Suppressor macrophage treated with lipopolysaccharide for 1 hour (primary cell): ENCODE measurements around the gene RND1.
"Not testable (repeated sequence)": the region's sequence is repeated elsewhere in the genome, so short reads cannot be mapped to it uniquely, and the experiment has no call there.

Experiments used
- DNase-seq, 3 donors: peaks; one replicate each; pipeline ENCODE4 v3.0.0-alpha.2; 2020 to 2022

The RND1 gene

DNA sequence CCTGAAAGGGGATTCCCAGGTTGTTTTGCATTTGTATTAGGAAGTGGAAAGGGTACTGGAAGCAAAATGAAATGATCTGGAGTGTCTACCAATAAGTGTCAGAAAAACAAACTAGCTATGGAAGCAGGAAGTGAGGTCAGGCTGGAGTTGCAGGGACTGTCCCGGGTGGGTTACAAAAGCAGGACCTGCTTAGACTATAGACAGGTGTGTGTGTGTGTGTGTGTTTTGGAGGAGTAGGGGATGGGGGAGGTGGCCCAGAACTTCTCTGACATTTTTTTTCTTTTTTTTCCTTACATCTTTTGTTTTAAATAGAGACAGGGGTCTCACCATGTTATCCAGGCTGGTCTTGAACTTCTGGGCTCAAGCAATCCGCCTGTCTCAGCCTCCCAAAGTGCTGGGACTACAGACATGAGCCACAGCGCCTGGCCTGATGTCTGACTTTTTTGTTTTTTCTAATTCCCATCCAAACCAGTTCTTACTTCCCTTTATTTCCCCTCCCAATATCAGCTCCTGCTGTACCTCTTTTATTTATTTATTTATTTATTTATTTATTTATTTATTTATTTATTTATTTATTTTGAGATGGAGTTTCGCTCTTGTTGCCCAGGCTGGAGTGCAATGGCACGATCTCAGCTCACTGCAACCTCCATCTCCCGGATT is 512 bp upstream of the RND1 start:
- no peak for DNase-seq

DNA sequence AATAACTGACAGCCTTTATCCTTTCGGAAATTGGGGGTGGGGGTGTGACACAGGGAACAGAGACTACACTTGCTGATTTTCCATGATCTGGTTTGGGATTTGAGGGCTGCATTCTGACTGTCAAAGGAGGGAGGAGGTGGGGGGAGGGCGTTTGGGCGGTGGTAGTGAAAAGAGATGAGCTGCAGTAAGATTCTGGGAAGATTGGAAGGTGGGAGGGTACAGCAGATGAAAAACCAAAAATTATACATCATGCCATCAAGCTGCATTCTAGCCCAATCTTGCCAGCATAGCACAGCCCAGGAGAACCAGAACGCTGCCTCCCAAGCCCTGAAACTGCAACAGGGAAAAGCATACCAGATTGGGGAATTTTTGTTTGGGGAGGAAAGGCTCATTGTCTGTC is 2.4 kb downstream of the RND1 start:
- no peak for DNase-seq

DNA sequence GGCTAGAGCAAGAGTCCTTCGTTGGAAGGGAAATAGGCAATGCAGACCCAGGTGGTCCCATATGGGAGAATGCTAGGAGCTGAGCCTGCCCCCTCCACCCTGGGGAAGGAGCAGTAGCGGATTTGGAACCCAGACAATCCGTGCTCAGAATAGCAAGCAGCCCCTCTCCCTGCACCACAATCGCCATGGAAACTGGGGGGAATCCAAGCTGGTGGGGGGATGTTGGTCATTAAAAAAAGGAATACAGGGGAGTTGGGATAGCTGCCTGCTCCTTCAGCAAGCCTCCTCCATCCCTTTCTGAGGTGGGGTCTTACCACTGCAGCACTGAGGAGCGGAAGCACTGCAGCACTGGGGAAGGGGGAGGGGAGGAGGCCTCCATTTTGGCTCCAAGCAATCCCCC is 2.9 kb downstream of the RND1 start:
- DNase-seq = no peak

DNA sequence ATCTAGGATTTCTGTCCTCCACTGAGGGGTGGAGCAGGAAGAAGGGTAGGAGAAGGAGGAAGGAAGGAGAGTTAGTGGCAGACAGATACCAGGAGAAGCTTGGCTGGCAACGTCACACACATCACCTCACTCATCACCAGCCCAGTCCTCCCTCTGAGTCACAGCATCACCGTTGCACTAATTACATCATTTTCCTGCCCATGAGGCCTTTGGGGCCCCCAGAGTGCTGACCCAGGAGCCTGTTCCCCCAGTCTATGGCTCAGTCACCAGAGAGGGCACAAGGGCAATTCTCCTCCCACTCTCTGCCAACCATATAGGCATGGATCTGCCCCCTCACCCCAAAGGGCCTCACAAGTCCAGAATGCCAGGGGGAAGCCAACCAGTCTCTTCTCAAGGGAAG is 4.6 kb downstream of the RND1 start:
- peak in 1 of 3 donors; percentile 37 for DNase-seq

DNA sequence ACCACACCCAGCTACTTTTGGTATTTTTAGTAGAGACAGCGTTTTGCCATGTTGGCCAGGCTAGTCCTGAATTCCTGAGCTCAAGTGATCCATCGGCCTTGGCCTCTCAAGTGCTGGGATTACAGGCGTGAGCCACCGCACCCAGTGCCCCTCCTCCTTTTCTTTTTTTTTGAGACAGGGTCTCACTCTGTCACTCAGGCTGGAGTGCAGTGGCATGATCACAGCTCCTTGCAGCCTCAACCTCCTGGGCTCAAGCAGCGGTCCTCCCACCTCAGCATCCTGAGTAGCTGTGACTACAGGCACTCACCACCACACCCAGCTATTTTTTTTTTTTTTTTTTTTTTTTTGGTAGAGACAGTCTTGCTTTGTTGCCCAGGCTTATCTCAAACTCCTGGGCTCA is 5.4 kb downstream of the RND1 start:
- not testable (repeated sequence) for DNase-seq

- no peak for DNase-seq
Measured at GRCh38 chr12:48859607-48860006, 6.1 kb downstream of the RND1 start.

GRCh38 chr12:48858043-48858442 is 7.6 kb downstream of the RND1 start:
- no peak for DNase-seq

DNA sequence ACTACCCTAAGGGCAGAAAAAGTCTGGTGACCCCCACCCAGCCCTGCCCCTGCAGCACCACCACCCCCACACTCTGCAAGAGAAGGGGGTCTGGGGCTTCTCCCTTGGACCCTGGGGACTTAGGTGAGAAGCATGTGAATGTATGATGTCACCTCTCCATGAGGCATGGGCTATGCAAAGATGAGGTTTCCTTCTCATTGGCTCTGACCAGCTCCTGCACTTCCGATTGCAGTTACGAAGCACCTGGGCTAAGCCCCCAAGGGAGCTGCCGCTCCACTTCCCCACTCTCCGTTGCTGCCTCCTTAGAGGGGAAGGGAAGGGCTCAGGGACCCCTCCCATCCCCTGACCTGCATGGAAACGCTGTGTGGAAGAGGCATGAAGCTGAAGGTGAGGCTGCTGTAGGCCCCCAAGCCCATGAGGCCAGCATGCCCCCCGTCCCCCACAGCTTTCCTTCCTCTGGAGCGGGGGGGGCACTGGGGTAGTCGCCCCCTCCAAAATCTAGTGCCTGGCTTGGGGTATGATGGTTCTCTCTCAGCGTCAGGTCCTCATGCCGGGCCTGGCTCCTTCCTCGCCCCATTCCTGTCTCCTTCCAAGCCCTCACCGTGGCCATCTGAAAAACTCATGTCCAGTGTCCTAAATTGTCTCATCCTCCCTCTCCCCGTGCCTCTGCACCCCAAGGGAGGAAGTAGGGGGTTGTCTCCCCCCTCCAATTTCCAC is 8.2 kb downstream of the RND1 start:
- DNase-seq = no peak

DNA sequence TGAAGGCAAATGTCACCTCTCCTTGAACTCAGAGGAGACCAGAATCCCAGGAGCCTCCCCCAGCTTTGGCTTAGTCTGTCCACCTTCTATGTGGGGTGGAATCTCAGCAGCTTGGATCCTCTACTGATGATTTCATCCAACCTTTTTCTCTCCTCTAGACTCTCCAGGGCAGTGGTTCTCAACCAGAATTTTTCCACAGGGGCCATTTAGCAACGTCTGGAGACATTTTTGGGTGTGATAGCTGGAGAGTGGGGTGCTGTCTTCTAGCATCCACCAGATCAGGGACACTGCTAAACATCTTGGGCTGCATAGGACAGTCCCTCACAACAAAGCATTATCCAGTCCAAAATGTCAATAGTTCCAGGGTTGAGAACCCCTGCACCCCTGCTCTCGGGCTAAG is 9.3 kb downstream of the RND1 start:
- DNase-seq = peak in 1 of 3 donors; percentile 18

- DNase-seq = not testable (repeated sequence)
Measured at GRCh38 chr12:48854932-48855331, 10.7 kb downstream of the RND1 start.

- no peak for DNase-seq
Measured at GRCh38 chr12:48854488-48854887, 11.2 kb downstream of the RND1 start.

GRCh38 chr12:48852734-48853688 is 12.7 kb downstream of the RND1 start:
- DNase-seq = peak; percentile 88 to 95 (median 93)

DNA sequence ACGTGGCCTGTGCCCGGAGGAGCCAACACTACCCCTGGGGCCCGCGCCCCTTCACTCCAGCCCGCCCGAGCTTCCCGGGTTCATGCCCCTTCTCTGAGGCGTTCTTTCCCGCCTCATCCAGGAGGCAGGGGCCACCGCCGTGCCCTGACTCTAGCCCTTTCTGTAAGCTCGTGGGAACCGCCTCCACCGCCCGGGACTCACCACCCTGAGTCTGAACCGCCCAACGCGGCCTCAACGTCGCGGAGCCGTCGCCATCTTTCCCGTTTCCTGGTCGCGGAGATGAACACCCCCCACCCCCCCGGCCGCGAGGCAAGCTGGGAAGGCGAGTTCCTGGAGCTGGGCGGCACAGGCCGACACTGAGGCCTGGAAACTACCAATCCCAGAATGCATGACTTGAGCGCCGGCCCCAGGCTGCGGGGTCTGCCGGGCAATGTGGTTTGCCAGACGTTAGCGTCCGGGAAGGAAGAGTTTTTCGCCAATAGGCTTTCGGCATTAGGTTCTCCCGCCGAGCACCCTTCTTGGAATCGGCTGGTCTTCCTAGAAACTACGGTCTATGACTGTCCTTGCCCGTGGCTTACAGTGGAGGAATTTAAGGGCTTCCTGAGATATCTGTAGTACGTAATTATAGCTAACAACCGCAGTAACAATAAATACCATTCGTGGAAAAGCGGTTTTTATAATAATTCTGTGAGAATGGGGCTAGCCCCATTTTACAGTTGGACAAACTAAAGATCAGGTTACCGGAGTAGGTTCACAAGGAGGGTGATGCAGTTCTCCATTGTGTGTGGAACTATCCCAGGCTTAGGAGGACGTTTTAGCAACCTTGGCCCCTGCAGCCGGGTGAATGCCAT is 13.6 kb downstream of the RND1 start, which contains the start of gene DDX23:
Gene DDX23 (minus strand): TSS at position 281 of the 851 bp plus-strand sequence. CDS start 6,381 bp downstream, outside the sequence.
- peak; percentile 97 to 99 (median 98) for DNase-seq

DNA sequence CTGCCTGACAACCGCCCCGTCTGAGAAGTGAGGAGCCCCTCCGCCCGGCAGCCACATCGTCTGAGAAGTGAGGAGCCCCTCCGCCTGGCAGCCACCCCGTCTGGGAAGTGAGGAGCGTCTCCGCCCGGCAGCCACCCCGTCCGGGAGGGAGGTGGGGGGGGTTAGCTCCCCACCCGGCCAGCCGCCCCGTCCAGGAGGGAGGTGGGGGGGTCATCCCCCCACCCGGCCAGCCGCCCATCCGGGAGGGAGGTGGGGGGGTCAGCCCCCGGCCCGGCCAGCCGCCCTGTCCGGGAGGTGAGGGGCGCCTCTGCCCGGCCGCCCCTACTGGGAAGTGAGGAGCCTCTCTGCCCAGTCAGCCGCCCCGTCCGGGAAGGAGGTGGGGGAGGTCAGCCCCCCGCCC is 23.6 kb downstream of the RND1 start:
- DNase-seq = not testable (repeated sequence)

DNA sequence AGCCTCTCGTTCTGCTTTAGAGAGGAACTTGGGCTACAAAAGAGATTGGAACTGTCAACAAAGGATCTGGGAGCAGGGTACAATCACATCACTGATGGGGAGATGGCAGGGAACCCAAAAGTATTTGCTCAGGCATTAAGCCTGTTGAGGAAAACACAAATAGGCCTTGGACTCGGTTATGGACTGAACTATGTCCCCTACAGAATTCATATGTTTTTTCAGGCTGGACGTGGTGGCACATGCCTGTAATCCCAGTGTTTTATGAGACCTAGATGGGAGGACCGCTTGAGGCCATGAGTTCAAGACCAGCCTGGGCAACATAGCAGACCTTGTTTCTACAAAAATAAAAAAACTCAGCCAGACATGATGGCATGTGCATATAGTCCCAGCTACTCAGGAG is 27.6 kb downstream of the RND1 start:
- DNase-seq = no peak

DNA sequence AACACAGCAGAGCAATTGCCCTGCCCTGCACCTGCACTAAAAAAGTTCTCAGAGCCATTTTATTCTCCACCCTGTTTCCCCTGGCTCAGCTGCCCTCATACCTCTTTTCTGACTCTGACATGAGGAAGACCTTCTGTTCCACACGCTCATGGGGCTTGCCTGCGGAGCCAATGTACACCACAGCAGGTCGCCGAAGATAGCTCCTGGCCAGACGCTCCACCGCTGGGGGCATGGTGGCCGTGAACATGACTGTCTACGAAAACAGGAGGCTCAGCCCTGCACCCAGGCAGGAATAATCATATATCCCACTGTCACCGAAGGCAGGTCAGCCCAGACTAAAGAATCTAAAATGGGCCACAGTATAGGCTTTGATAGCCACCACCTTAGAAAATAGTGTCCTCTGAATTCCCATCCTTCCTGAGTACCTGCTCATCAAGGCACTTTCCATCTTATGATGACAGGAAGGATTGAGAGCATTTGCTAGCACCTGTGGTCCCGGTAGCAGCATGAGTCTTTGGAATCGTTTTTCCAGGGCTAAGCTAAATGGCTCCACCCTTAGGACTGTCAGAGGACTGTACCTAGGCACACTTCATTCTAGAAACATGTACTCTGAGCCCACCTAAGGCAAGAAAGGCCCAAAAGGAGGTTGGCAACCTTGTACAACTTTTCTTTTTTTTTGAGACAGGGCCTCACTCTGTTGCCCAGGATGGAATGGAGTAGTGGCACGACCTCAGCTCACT is 33.2 kb downstream of the RND1 start:
- no peak for DNase-seq

DNA sequence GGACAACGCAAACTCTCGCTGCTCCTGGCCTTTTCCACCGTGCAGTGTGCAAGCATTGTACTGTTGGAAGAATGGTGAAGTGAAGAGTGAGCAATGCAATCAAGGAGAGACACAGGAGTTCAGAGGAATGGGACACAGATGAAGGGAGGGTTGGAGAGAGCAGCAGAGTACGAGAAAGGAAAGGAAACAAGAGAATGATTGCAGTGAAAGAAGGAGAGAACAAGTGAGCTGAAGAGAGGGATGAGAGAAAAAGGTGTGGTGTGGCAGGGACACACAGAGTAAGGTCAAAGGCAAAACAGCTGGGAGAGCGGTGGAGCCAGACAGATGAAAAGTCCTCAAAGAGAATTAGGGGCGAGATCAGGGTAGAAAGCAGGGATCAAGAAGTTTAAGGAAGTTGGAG is 34.4 kb downstream of the RND1 start:
- no peak for DNase-seq

- no peak for DNase-seq
Measured at GRCh38 chr12:48828841-48829575, 36.7 kb downstream of the RND1 start.

DNA sequence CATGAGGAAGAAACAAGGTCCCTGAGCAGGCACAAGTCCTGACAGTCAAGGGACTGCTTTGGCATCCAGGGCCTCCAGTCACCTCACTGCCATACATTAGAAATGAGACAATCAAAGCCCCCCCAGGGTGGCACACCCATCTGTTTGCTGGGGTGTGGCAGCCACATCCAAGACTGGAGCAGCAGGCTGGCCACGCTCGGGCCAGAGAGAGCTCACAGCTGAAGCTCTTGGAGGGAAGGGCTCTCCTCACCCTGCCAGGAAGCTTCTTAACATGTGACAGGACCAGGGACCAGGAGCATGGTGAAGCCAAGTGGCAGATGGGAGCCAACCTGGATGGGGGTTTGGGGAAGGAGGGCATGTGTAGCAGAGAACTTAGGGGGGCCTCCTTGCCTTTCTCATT is 37.4 kb downstream of the RND1 start:
- no peak for DNase-seq

DNA sequence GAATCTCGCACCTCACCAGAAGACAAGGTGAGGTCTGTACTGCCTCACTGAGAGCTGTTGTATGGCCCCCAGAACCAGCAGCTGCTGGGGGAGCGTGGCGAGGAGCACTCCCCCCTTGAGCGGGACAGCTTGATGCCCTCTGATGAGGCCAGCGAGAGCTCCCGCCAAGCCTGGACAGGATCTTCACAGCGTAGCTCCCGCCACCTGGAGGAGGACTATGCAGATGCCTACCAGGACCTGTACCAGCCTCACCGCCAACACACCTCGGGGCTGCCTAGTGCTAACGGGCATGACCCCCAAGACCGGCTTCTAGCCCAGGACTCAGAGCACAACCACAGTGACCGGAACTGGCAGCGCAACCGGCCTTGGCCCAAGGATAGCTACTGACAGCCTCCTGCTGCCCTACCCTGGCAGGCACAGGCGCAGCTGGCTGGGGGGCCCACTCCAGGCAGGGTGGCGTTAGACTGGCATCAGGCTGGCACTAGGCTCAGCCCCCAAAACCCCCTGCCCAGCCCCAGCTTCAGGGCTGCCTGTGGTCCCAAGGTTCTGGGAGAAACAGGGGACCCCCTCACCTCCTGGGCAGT is 38.1 kb downstream of the RND1 start:
- no peak for DNase-seq

DNA sequence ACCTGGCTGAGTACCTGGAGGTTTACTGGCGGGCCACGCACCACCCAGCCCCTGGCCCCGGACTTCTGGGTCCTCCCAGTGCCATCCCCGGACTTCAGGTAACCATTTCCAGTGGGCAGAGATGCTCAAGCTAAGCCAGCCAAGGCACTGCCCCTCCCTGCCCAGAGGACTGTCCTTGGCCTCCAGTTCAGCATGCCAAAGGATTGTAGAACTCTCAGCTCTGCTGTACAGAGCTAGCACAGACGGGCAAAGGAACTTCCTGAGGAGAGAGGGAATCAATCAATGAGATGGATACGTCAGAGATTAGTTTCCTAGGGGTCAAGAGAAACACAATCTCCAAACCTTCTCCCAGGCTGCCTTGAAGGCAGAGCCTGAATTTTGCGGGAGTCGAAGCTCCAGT is 38.6 kb downstream of the RND1 start:
- no peak for DNase-seq
